Natural killer cell (primary cell): ENCODE results near the gene FGGY. TPM values are rescaled to one million over a fixed set of nuclear protein-coding genes. Genes with fewer than 3 reads are reported as not detected.

Experiments used
- ATAC-seq, 3 donors: fragments of 150-1000 bp in 2 of 3; fragments of 200-7000 bp in 1 of 3; cut with Tn5 transposase; 1 replicate in 1 of 3; 2 replicates in 2 of 3; pipeline ENCODE4 v1.10.0; 2021; ENCODE audit warnings: mild to moderate bottlenecking in 2 of 3, moderate library complexity in 2 of 3
- DNase-seq, 2 donors: peaks; one replicate each; pipeline versions ENCODE4 v3.0.0 to v3.0.0-alpha.2; 2013 to 2021; ENCODE audit warnings: mixed read lengths in 1 of 2
- H3K27ac ChIP-seq: one replicate; pipeline ENCODE4 v1.5.1; 2013; ENCODE audit warnings: mild to moderate bottlenecking, low read length
- H3K27me3 ChIP-seq: one replicate; pipeline ENCODE4 v1.6.1; 2013; ENCODE audit warnings: low read length; ENCODE audit not compliant: control insufficient read depth, insufficient read depth
- H3K36me3 ChIP-seq: one replicate; pipeline ENCODE4 v1.6.1; 2013; ENCODE audit warnings: low read length; ENCODE audit not compliant: control insufficient read depth, insufficient read depth
- H3K4me1 ChIP-seq: one replicate; pipeline ENCODE4 v1.6.1; 2013; ENCODE audit warnings: low read length; ENCODE audit not compliant: control insufficient read depth, insufficient read depth
- H3K4me3 ChIP-seq: one replicate; pipeline ENCODE4 v1.5.1; 2013; ENCODE audit warnings: low read length
- H3K9me3 ChIP-seq: one replicate; pipeline ENCODE4 v1.6.1; 2013; ENCODE audit warnings: low read length; ENCODE audit not compliant: control insufficient read depth, insufficient read depth
- H3K27ac Mint-ChIP-seq, 2 donors: one replicate each; pipeline ENCODE4 v1.8.0; 2022; ENCODE audit warnings: mild to moderate bottlenecking in 2 of 2, mixed read lengths in 2 of 2, moderate library complexity in 1 of 2
- H3K27me3 Mint-ChIP-seq, 2 donors: one replicate each; pipeline ENCODE4 v1.8.0; 2022; ENCODE audit warnings: low read depth in 2 of 2, mixed read lengths in 2 of 2
- H3K36me3 Mint-ChIP-seq: one replicate; pipeline ENCODE4 v1.8.0; 2022; ENCODE audit warnings: mixed read lengths
- H3K4me1 Mint-ChIP-seq, 2 donors: one replicate each; pipeline ENCODE4 v1.8.0; 2022; ENCODE audit warnings: mixed read lengths in 2 of 2
- H3K4me3 Mint-ChIP-seq: one replicate; pipeline ENCODE4 v1.8.0; 2022; ENCODE audit warnings: mild to moderate bottlenecking, moderate library complexity, mixed read lengths
- H3K9me3 Mint-ChIP-seq, 2 donors: one replicate each; pipeline ENCODE4 v1.8.0; 2022; ENCODE audit warnings: mixed read lengths in 2 of 2
- WGBS: methylation state at CpG from one replicate; pipeline ENCODE4 v1.1.7; 2013; ENCODE audit warnings: missing lambda C conversion rate; ENCODE audit not compliant: insufficient coverage; 5-methylcytosine and 5-hydroxymethylcytosine counted together
- intact Hi-C: fragments of 100-400 bp; cut with micrococcal nuclease; formaldehyde crosslinking; loops from one replicate; pipeline ENCODE4 v1.14.2; 2022
- total RNA-seq, 4 donors: library from RNA; stranded (reverse); fragments of 120-200 nt in 1 of 4; gene quantifications; one replicate each; pipeline versions ENCODE4 v1.2.3 to v1.2.4, GENCODE V29; 2013 to 2022
- TF ChIP-seq, protein P1 (sequence below): fragments of 200-600 bp; IDR thresholded peaks from one replicate; pipeline ENCODE4 v1.8.0; 2022; ENCODE audit warnings: antibody characterized with exemption

Gene FGGY
- total RNA-seq, 3 donors from 2014 or later (not counting 1 experiment from before 2014, with no cell fraction given): 21.8 to 31.5 (median 21.8) TPM

DNA sequence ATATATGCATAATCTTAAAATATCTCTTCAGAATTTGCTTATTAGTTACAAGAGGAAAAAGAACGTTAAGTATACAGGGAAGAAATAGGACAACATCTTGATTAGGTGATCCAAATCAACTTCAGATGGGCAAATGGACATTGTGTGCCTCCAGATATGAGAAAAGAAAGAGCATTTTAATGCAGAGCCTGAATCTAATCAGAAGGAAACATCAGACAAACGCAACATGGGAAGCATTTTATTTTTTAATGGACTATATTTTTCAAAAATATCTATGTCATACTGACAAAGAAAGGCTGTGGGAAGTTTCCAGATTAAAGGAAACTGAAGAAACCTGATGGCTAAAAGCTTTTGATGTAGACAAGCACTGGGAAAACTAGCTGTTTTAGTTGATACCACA is 466.5 kb downstream of the FGGY start:
- Histone ChIP-seq H3K4me1 (peaks cover 5% of the 10 kb centered on the region), H3K9me3 (no peaks in the 10 kb centered on the region), H3K27ac (no peak overlapping the region), H3K36me3 (peaks cover 2% of the 10 kb centered on the region), H3K27me3 (no peaks in the 10 kb centered on the region), H3K4me3 (no peak overlapping the region)
- Mint-ChIP-seq H3K9me3 (no peaks in the 10 kb centered on the region), H3K36me3 (no peaks in the 10 kb centered on the region), H3K27me3 (peaks cover 0 to 2% of the 10 kb centered on the region in 2 donors), H3K27ac (no peak overlapping the region), H3K4me3 (no peak overlapping the region), H3K4me1 (peaks cover 0 to 11% of the 10 kb centered on the region in 2 donors)
- intact Hi-C loops: no loop called here
- WGBS: 95% methylated on average over 1 of the region's 2 CpGs
- TF ChIP-seq, protein P1, sequence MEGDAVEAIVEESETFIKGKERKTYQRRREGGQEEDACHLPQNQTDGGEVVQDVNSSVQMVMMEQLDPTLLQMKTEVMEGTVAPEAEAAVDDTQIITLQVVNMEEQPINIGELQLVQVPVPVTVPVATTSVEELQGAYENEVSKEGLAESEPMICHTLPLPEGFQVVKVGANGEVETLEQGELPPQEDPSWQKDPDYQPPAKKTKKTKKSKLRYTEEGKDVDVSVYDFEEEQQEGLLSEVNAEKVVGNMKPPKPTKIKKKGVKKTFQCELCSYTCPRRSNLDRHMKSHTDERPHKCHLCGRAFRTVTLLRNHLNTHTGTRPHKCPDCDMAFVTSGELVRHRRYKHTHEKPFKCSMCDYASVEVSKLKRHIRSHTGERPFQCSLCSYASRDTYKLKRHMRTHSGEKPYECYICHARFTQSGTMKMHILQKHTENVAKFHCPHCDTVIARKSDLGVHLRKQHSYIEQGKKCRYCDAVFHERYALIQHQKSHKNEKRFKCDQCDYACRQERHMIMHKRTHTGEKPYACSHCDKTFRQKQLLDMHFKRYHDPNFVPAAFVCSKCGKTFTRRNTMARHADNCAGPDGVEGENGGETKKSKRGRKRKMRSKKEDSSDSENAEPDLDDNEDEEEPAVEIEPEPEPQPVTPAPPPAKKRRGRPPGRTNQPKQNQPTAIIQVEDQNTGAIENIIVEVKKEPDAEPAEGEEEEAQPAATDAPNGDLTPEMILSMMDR: no peak
- no peak for ATAC-seq
- no peak for DNase-seq

DNA sequence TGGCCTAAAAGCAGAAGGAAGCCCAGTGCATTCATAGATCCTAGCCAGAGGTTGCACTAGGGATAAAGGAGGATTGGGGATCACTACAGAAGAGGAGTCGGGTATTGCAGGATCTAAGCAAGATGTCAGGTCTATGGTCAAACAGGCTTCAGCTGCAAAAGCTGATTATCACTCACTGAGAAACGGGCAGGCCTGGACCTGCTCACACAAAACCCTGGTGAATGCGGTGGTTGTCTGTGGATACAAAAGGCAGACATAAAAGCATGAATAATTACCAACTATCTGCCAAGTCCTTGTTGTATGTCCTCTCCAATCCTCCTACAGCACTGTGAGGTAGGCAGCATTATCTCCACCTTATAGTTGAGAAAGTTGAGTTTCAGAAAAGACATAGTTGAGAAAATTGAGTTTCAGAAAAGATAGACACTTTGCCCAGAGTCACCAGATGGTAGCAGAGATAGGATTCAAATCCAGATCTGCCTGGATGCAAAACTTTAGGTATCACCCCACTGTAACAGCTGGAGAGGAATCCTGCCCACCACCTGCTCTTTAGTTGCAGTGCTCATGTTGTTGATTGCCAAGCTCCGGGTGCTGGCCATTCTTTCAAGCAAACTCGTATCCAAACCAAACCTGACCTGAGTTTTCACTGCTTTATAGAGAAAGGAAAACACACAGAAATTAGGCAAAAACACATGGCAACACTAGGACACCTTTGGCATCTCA is 468.3 kb downstream of the FGGY start:
- ATAC-seq (no peak), DNase-seq (no peak)
- H3K4me3 ChIP-seq: no peak overlapping the region
- no peaks in the 10 kb centered on the region for H3K27me3 ChIP-seq
- no peaks in the 10 kb centered on the region for H3K9me3 Mint-ChIP-seq
- H3K4me3 Mint-ChIP-seq: no peak overlapping the region
- TF ChIP-seq, protein P1: no peak
- intact Hi-C loops: no loop called here
- H3K4me1 ChIP-seq: no peaks in the 10 kb centered on the region
- H3K36me3 Mint-ChIP-seq: no peaks in the 10 kb centered on the region
- 82% methylated on average over 5 of the region's 5 CpGs for WGBS
- H3K27ac Mint-ChIP-seq: no peak overlapping the region
- H3K4me1 Mint-ChIP-seq: no peaks in the 10 kb centered on the region
- H3K27me3 Mint-ChIP-seq: no peaks in the 10 kb centered on the region
- H3K27ac ChIP-seq: no peak overlapping the region
- peaks cover 2% of the 10 kb centered on the region for H3K36me3 ChIP-seq
- no peaks in the 10 kb centered on the region for H3K9me3 ChIP-seq

DNA sequence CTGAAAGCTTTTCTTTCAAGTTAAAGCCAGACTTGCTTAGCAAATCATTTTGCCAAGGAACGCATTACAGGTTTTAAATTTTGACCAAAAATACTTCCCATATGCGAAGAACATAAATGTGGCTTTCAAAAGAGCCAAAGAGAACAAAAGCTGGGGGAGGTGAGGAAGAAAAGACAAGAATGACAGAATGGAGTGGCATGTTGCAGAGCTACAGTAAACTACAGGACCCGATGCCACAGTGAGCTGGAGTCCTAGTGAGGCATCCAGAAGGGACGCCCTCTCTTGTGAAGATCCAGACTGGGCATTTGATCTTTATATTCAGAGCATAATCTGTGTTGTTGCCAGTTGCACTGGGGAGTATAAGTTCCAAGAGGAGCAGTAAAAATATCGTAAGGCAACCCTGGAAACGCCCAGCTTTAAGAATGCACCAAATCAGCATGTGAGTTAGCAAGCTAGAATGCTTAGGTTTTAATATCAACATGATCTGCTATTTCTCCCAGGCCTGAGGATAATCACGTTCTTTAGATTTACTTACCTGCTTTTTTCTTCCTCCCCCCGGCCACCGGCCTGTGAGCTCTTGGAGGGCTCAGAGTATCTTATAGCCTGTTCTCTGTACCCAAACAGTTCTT is 469.4 kb downstream of the FGGY start:
- Mint-ChIP-seq H3K4me1 (no peaks in the 10 kb centered on the region), H3K9me3 (no peaks in the 10 kb centered on the region), H3K4me3 (no peak overlapping the region), H3K27ac (no peak overlapping the region), H3K36me3 (no peaks in the 10 kb centered on the region), H3K27me3 (no peaks in the 10 kb centered on the region)
- H3K27me3 ChIP-seq: no peaks in the 10 kb centered on the region
- no peak overlapping the region for H3K27ac ChIP-seq
- H3K36me3 ChIP-seq: peaks cover 2% of the 10 kb centered on the region
- H3K4me1 ChIP-seq: no peaks in the 10 kb centered on the region
- TF ChIP-seq, protein P1: no peak
- 93% methylated on average over 8 of the region's 9 CpGs for WGBS
- ATAC-seq (no peak), DNase-seq (no peak)
- no peak overlapping the region for H3K4me3 ChIP-seq
- no peaks in the 10 kb centered on the region for H3K9me3 ChIP-seq
- intact Hi-C loops: no loop called here
